Peyer's patch (tissue), 4 donors: ENCODE data around the gene ALPL.

Experiments used
- CTCF ChIP-seq, 6 experiments: fragments of 450-650 bp in 4 of 6; fragments of 200-600 bp in 2 of 6; sonication (generic) in 1 of 6; IDR thresholded peaks; one replicate each; pipeline ENCODE4 v1.5.1; 2017 to 2019; ENCODE audit warnings: antibody characterized with exemption in 6 of 6, mild to moderate bottlenecking in 3 of 6, moderate library complexity in 1 of 6
- POLR2A ChIP-seq, 2 donors: fragments of 450-650 bp; IDR thresholded peaks; one replicate each; pipeline ENCODE4 v1.5.1; 2017; ENCODE audit warnings: antibody characterized with exemption in 2 of 2, mild to moderate bottlenecking in 2 of 2, moderate library complexity in 2 of 2

DNA sequence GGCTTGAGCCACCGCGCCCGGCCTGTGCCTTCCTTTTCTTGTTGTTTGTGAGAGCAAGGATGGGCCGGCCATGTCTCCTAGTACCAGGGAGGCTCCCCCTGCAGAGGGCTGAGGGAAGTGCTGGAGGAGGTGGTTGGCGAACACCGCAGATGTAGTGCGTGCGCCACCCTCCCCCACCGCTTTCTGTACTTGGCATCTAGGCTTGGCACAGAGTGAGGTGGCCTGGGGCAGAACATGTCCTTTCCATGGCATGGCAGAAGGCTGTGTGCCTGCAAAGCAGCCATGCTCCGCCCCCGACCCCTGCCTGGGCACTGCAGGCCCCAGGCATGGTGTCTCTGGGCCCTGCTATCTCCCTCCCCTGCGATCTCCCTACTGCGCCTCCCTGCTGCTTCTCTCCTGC is 30.7 kb downstream of the ALPL start:
- TF ChIP-seq CTCF (IDR thresholded peaks at IDR 0.05) (no peak), POLR2A (IDR thresholded peaks at IDR 0.05) (no peak)
